Mesenchymal stem cell (in vitro differentiated cells and primary cell): ENCODE data around the gene DNAJC8.

Experiments used
- DNase-seq: peaks from one replicate; pipeline ENCODE4 v3.0.0-alpha.2; 2013
- H2AFZ ChIP-seq: one replicate; pipeline ENCODE4 v1.6.1; 2013; ENCODE audit warnings: low read depth, mild to moderate bottlenecking, control low read depth, inconsistent platforms, low read length, moderate library complexity
- H2AK5ac ChIP-seq: 2 replicates; pipeline ENCODE4 v1.6.1; 2013; ENCODE audit warnings: low read length, moderate library complexity, mild to moderate bottlenecking, inconsistent platforms; ENCODE audit not compliant: severe bottlenecking
- H2BK120ac ChIP-seq: one replicate; pipeline ENCODE4 v1.6.1; 2013; ENCODE audit warnings: low read depth, mild to moderate bottlenecking, inconsistent platforms, low read length, moderate library complexity
- H2BK12ac ChIP-seq, 2 experiments: one replicate each; pipeline ENCODE4 v1.6.1; 2013; ENCODE audit warnings: inconsistent platforms in 2 of 2, low read length in 2 of 2, mild to moderate bottlenecking in 2 of 2, moderate library complexity in 2 of 2, control low read depth in 1 of 2
- H2BK15ac ChIP-seq: one replicate; pipeline ENCODE4 v1.6.1; 2013; ENCODE audit warnings: mild to moderate bottlenecking, low read depth, inconsistent platforms; ENCODE audit not compliant: poor library complexity, severe bottlenecking
- H2BK5ac ChIP-seq: 2 replicates; pipeline ENCODE4 v1.6.1; 2013; ENCODE audit warnings: low read depth, mild to moderate bottlenecking, low read length, control low read depth, inconsistent platforms; ENCODE audit not compliant: poor library complexity, severe bottlenecking
- H3K14ac ChIP-seq, 2 experiments: one replicate each; pipeline ENCODE4 v1.6.1; 2013; ENCODE audit warnings: inconsistent platforms in 2 of 2, low read length in 2 of 2, control low read depth in 1 of 2, mild to moderate bottlenecking in 1 of 2, moderate library complexity in 1 of 2
- H3K18ac ChIP-seq, 2 experiments: one replicate each; pipeline ENCODE4 v1.6.1; 2013; ENCODE audit warnings: inconsistent platforms in 2 of 2, low read length in 2 of 2, control low read depth in 1 of 2, low read depth in 1 of 2, mild to moderate bottlenecking in 1 of 2
- H3K23ac ChIP-seq, 2 experiments: one replicate each; pipeline ENCODE4 v1.6.1; 2013; ENCODE audit warnings: inconsistent platforms in 2 of 2, low read length in 2 of 2, mild to moderate bottlenecking in 2 of 2, moderate library complexity in 2 of 2, control low read depth in 1 of 2
- H3K27ac ChIP-seq: 2 replicates; pipeline ENCODE4 v1.5.1; 2013; ENCODE audit warnings: mild to moderate bottlenecking, moderate library complexity, low read length, control low read depth, inconsistent platforms; ENCODE audit not compliant: poor library complexity, severe bottlenecking
- H3K27me3 ChIP-seq, 2 experiments: 2 replicates each; pipeline versions ENCODE4 v1.6.1 to v1.7.0; 2013; ENCODE audit warnings: low read length in 2 of 2, mild to moderate bottlenecking in 2 of 2, moderate library complexity in 2 of 2, control low read depth in 1 of 2, inconsistent platforms in 1 of 2; ENCODE audit not compliant: control insufficient read depth in 1 of 2, insufficient read depth in 1 of 2
- H3K36me3 ChIP-seq, 2 experiments: 2 replicates each; pipeline versions ENCODE4 v1.6.1 to v1.7.0; 2013; ENCODE audit warnings: low read length in 2 of 2, control low read depth in 1 of 2, inconsistent platforms in 1 of 2, low read depth in 1 of 2, mild to moderate bottlenecking in 1 of 2; ENCODE audit not compliant: insufficient read depth in 2 of 2, control insufficient read depth in 1 of 2
- H3K4ac ChIP-seq, 2 experiments: one replicate each; pipeline ENCODE4 v1.6.1; 2013; ENCODE audit warnings: inconsistent platforms in 2 of 2, low read length in 2 of 2, mild to moderate bottlenecking in 2 of 2, moderate library complexity in 2 of 2, control low read depth in 1 of 2, low read depth in 1 of 2
- H3K4me1 ChIP-seq: 2 replicates; pipeline ENCODE4 v1.6.1; 2013; ENCODE audit warnings: low read depth, low read length, control low read depth; ENCODE audit not compliant: control insufficient read depth, insufficient read depth
- H3K4me2 ChIP-seq: 2 replicates; pipeline ENCODE4 v1.6.1; 2013; ENCODE audit warnings: low read length, mild to moderate bottlenecking, inconsistent platforms; ENCODE audit not compliant: poor library complexity, severe bottlenecking
- H3K4me3 ChIP-seq, 2 experiments: 2 replicates each; pipeline versions ENCODE4 v1.5.1 to v1.7.0; 2013; ENCODE audit warnings: low read length in 2 of 2, mild to moderate bottlenecking in 2 of 2, control low read depth in 1 of 2, low read depth in 1 of 2; ENCODE audit not compliant: insufficient read depth in 1 of 2
- H3K79me1 ChIP-seq: replicated peaks from 2 replicates; pipeline ENCODE4 v1.6.1; 2013; ENCODE audit warnings: mild to moderate bottlenecking, control low read depth, low read length, inconsistent platforms; ENCODE audit not compliant: poor library complexity, severe bottlenecking
- H3K9ac ChIP-seq: 2 replicates; pipeline ENCODE4 v1.7.0; 2013; ENCODE audit warnings: mild to moderate bottlenecking, low read length, moderate library complexity
- H3K9me3 ChIP-seq: 2 replicates; pipeline ENCODE4 v1.7.0; 2013; ENCODE audit warnings: mild to moderate bottlenecking, low read length; ENCODE audit not compliant: control insufficient read depth
- H4K8ac ChIP-seq: one replicate; pipeline ENCODE4 v1.6.1; 2013; ENCODE audit warnings: inconsistent platforms, mild to moderate bottlenecking, low read length, moderate library complexity
- H4K91ac ChIP-seq: one replicate; pipeline ENCODE4 v1.6.1; 2013; ENCODE audit warnings: mild to moderate bottlenecking, low read length, inconsistent platforms
- WGBS: methylation state at CpG from one replicate; pipeline ENCODE4 v1.1.7; 2013; ENCODE audit warnings: mixed read lengths; 5-methylcytosine and 5-hydroxymethylcytosine counted together

The DNAJC8 gene

GRCh38 chr1:28178690-28179485, 53.9 kb downstream of the DNAJC8 start:
- DNase-seq = no peak
- Histone ChIP-seq H3K27ac (no peak overlapping the region), H3K18ac (no peak overlapping the region), H2AFZ (no peak overlapping the region), H3K9me3 (no peaks in the 10 kb centered on the region), H3K36me3 (no peaks in the 10 kb centered on the region), H2BK5ac (no peak overlapping the region), H3K9ac (no peak overlapping the region), H3K79me1 (no peaks in the 10 kb centered on the region), H4K8ac (no peak overlapping the region), H2BK15ac (no peak overlapping the region), H3K14ac (peak overlapping the region in 1 of 2 experiments; percentile 2), H3K27me3 (peaks cover 0 to 15% of the 10 kb centered on the region in 2 experiments), H3K4me2 (no peak overlapping the region), H2AK5ac (no peak overlapping the region), H3K4me1 (peaks cover 5% of the 10 kb centered on the region), H3K23ac (no peak overlapping the region), H4K91ac (no peak overlapping the region), H3K4me3 (no peak overlapping the region), H3K4ac (no peak overlapping the region), H2BK120ac (no peak overlapping the region), H2BK12ac (no peak overlapping the region)
- WGBS = 92% methylated on average over 10 of the region's 15 CpGs

- Histone ChIP-seq H2BK15ac (no peak within 1 kb of the TSS), H4K91ac (no peak within 1 kb of the TSS), H2AK5ac (no peak within 1 kb of the TSS), H3K18ac (no peak within 1 kb of the TSS), H2AFZ (no peak within 1 kb of the TSS), H2BK12ac (no peak within 1 kb of the TSS), H3K4me1 (peaks cover 2% of the 10 kb centered on the region), H3K79me1 (no peaks in the 10 kb centered on the region), H3K36me3 (no peaks in the 10 kb centered on the region), H3K4me2 (no peak within 1 kb of the TSS), H3K27me3 (peaks cover 0 to 15% of the 10 kb centered on the region in 2 experiments), H3K23ac (no peak within 1 kb of the TSS), H3K14ac (no peak within 1 kb of the TSS), H3K9me3 (no peaks in the 10 kb centered on the region), H4K8ac (no peak within 1 kb of the TSS), H2BK5ac (no peak within 1 kb of the TSS), H3K4me3 (no peak within 1 kb of the TSS), H3K9ac (no peak within 1 kb of the TSS), H3K27ac (no peak within 1 kb of the TSS), H2BK120ac (no peak within 1 kb of the TSS), H3K4ac (no peak within 1 kb of the TSS)
- 83% methylated on average over 18 of the region's 18 CpGs for WGBS
- no peak for DNase-seq
Measured at GRCh38 chr1:28176492-28177470, 56.0 kb downstream of the DNAJC8 start, which contains the start of gene PTAFR. PTAFR (minus strand) TSS chr1:28176690; CDS start chr1:28151021, 25,669 bp downstream.

DNA sequence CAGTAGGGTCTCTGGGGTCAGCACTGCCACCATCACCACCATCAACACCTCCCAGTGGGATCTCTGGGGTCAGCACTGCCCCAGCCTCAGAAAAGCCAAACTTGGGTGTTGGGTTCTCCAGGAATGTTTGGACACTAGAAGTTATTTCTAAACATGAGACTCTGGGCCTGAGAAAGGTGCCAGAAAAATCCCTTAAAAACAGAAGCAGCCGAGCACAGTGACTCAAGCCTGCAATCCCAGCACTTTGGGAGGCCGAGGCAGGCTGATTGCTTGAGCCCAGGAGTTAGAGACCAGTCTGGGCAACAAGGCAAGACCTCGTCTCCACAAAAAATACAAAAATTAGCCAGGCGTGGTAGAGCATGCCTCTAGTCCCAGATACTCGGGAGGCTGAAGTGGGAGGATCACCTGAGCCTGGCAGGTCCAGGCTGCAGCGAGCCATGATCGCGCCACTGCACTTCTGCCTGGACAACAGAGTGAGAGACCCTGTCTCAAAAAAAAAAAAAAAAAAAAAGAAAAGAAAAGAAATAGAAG, 56.8 kb downstream of the DNAJC8 start:
- Histone ChIP-seq H3K27me3 (peaks cover 0 to 15% of the 10 kb centered on the region in 2 experiments), H3K36me3 (no peaks in the 10 kb centered on the region), H3K4me1 (peaks cover 2% of the 10 kb centered on the region), H2AFZ (no peak overlapping the region), H3K14ac (no peak overlapping the region), H3K27ac (no peak overlapping the region), H2BK5ac (no peak overlapping the region), H2AK5ac (no peak overlapping the region), H3K79me1 (no peaks in the 10 kb centered on the region), H3K9me3 (no peaks in the 10 kb centered on the region), H3K4ac (no peak overlapping the region), H3K4me3 (no peak overlapping the region), H3K4me2 (no peak overlapping the region), H3K9ac (no peak overlapping the region), H3K18ac (no peak overlapping the region), H2BK120ac (no peak overlapping the region), H4K8ac (no peak overlapping the region), H3K23ac (no peak overlapping the region), H4K91ac (no peak overlapping the region), H2BK12ac (no peak overlapping the region), H2BK15ac (no peak overlapping the region)
- 89% methylated on average over 8 of the region's 8 CpGs for WGBS
- DNase-seq = no peak

DNA sequence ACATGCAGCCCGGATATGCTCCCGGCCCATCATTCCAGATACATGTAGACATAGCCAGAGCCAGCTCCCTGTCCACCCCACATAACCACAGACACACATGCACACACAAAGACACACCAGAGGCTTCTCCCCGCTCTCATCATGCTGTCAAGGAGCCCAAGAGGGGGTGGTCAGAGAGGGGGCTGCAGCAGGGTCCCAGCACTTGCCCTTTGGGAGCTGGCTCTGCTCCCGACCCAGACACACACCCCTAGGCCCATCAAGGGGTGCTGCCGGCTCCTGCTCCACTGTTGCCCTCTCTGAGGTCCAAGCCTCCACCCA, 58.9 kb downstream of the DNAJC8 start:
- Histone ChIP-seq H3K4ac (peak overlapping the region in 1 of 2 experiments; percentile 35), H3K23ac (no peak overlapping the region), H2AFZ (peak overlapping the region; percentile 43), H4K8ac (peak overlapping the region; percentile 77), H3K27ac (no peak overlapping the region), H3K9ac (peak overlapping the region; percentile 53), H3K4me1 (peaks cover 2% of the 10 kb centered on the region), H2BK15ac (no peak overlapping the region), H2BK5ac (no peak overlapping the region), H2BK12ac (peak overlapping the region in 1 of 2 experiments; percentile 59), H3K18ac (peak overlapping the region in 1 of 2 experiments; percentile 44), H4K91ac (peak overlapping the region; percentile 11), H3K9me3 (no peaks in the 10 kb centered on the region), H3K79me1 (no peaks in the 10 kb centered on the region), H2AK5ac (no peak overlapping the region), H3K14ac (no peak overlapping the region), H3K4me3 (no peak overlapping the region), H3K27me3 (peaks cover 0 to 15% of the 10 kb centered on the region in 2 experiments), H2BK120ac (no peak overlapping the region), H3K36me3 (no peaks in the 10 kb centered on the region), H3K4me2 (no peak overlapping the region)
- WGBS = 91% methylated on average over 1 of the region's 5 CpGs
- DNase-seq = no peak
